ENCODE results near the gene NHSL2.

- no peak for TF ChIP-seq GATA2 (IDR thresholded peaks at IDR 0.05; ENCODE audit: low read depth, low read length)
- TF ChIP-seq GATA3 (IDR thresholded peaks at IDR 0.05; ENCODE audit: low read depth, low read length) = no peak
Measured at GRCh38 chrX:72053508-72053907, 142.9 kb downstream of the NHSL2 start.
